HG02763 (cell line): ENCODE results near the gene ARGLU1.

Experiments used
- ATAC-seq: cut with Tn5 transposase; IDR thresholded peaks from one replicate; pipeline ENCODE4 v1.9.1; 2021; ENCODE audit warnings: mild to moderate bottlenecking, moderate library complexity; ENCODE audit not compliant: unreplicated experiment

Gene ARGLU1

DNA sequence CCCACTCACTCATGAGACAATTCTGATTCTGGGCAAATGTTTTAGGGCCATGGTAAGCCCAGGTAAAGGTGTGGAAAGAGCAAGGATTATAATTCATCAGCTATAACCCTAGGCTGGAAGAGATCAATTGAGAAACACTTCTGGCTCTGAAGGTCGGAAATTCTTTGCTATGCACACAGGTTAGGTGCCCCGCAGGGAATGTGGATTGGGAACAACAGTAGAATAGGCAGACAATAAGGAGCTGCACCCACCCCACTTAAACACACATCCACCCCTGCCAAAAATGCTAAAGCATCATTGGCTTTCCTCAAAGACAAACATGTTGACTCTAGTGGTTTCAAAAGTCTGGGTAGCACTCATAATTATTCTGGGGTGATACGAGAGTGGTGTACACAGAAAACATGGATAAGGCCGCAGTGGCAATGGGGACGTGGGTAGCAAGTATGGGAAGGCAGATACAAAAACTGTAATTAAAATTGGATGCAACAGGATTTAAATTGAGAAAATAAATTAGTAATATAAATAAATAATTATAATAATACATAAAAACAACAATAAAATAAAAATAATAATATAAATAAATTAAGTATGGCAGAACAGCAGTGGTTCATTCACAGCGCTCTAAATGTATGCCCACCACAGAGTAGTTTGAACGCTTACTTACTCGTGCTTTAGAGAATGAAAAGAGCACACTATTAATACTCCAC, 41.0 kb downstream of the ARGLU1 start:
- ATAC-seq = no peak

DNA sequence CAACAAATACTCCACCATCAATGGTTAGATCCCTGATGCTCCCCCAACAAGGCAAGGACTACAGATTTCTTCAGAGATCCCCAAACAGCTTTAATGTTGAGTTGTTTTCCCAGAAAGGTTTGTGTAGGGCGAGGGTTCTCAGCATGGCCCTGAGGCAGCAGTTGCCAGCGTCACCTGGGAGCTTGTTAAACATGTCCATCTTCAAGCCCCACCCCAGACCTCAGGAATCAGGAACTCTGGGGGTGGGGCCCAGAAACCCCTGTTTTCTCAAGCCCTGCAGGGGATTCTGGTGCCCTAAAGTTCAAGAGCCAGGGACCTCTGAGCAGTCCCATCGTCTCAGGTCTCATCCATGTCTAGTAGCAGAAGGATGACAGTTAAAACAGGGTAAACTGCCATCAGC, 42.1 kb downstream of the ARGLU1 start:
- no peak for ATAC-seq

DNA sequence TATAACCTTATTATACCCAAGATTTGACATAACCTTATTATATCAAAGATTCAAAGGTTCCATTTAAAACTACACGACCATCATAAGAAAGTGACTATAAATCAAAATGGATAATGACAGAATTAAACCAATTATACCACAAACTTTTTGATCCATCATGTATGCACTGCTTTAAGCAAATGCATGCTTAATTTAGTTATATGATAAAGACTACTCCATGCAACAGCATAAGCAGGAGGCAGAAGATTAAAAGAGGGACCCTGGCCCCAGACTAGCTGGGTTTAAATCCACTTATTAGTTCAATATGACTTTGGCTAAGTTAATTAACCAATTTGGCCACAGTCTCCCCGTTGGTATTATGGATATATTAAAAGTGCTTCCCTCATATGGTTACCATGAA, 43.8 kb downstream of the ARGLU1 start:
- no peak for ATAC-seq

DNA sequence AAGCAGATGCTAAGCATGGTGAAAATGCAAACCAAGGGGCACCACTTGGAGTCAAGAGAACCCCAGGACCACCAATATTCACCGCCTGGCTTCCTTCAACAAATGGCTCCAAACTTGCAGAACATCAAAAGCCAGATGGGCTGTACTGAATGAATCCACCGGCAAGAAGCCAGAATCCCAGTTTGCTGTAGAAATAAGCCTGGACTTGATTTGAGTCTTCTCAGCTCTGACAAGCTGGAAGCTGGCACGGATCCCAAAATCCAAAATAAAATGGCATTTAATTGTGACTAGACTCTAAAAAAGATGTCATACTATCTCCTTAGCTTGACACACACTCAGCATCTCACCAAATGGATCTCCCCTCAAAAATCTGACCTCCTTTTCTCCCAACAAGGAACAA, 44.4 kb downstream of the ARGLU1 start:
- no peak for ATAC-seq

DNA sequence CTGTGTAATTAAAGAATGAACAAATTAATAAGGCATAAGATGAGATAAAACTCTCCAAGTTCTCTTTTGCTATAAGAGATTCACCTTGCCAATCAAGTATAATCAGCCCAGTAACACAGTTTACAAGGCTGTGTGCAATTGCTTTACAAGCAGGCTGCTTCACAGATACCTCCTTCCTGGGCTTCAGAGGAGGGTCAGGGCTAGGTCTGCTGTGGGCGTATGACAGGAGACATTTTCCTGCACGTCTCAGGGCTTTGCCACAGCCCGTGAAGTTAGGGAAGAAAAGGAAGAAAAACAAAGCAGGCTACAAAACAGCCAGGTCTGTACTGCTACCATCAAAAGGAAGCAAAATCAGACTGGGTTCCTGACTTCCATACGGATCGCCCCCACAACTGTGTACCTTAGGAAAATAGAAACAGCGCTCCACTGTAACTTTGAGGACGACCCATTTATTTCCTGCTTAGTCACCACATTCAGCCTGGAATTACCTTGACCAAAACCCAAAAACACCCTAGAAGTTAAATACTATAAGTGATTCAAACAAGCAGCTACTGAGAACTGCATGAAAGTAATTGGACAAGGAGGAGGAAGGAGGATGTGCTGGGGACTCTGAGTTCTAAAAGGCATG, 44.9 kb downstream of the ARGLU1 start:
- no peak for ATAC-seq

DNA sequence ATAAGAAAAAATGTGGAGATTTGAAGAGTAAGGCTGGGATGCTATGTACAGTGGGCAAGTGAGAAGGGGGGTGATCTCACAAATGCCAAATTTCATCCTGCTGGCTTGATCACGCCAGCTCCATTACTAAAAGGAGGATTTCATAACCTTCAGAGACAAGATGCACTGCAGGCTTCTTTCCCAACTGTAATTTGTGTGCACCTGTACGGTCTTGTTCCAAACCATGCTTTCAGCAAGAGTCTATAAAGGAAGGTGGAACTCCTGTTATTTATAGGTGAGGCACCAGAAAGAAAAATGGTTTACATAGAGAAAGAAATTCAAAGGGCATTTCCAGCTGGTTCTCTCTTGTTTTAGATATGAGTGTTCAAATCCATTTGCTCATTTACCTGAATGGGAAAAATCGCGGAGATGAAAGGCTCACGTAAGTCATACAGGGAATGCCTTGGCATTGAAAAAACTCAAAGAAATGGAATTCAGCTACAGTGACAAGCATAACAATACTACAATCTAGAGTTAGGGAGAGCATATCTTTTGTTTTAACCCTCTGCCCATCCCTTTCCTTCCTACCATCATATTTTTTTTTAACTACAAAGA, 45.7 kb downstream of the ARGLU1 start:
- ATAC-seq = no peak

DNA sequence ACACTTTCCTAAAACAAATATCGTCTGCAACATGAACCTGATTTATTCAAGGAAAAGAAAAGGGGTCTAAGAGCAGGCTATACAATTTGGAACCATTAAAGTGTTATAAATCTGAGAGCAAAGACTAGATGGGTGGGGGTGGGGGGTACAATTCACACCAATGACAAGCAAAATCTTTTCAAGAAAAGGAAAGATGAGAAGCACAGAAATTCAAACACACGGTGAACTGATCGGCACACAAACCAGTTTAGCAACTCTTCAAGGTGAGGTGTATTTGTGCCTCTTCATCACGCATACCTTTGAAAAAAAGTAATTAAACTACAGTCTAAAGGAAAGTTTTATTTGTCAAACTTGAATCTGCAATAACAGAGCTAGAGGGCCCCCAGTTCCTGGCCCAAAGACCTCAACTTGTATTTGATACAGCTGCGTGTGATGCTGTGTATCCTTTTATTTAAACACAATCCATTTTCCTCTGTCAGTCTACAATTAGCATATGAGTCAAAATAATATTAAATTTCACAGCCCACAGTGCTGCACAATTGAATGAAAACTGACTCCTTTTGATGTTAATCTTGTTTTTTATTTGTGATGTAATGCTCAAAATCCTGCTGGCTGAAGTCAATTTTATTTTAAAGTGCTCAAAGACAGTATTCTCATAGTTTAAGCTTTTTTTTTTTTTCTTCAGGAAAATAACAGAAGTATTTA, 46.7 kb downstream of the ARGLU1 start:
- ATAC-seq = no peak

DNA sequence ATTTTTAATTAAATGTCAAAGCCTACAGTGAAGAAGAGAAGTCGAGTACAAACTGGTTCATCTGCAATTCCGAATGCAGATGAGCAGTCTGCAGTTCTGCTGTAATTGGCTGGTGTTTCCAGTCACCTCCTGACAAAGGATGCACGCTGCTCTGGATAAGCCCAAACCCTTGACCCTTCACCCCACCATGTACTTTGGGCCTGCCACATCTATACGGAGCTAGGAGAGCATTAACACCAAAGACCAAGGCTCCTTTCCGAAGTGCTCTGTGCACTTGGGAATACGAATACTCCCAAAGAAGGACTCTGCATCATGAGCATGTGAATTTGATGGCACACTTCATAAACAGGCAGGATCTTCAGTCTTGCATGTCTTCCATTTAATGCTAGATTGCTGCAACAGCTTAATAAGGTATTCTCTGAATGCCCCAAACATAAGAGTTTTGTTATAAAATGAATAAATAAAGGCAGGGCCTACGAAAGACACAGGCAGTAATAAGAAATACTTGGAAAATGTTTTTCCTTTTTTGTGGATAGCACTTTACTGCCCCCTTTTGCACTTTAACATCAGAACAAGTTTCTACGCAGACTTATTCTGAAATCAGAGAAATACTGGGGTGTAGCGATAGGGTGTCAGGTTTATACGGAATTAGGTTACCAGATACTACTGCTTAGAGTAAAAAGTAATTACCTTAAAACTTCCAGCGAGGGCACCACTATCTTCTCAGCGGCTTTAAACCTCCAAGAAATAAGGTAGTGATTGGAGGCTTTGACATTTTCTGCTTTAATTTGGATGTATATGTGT, 47.5 kb downstream of the ARGLU1 start:
- ATAC-seq = no peak

DNA sequence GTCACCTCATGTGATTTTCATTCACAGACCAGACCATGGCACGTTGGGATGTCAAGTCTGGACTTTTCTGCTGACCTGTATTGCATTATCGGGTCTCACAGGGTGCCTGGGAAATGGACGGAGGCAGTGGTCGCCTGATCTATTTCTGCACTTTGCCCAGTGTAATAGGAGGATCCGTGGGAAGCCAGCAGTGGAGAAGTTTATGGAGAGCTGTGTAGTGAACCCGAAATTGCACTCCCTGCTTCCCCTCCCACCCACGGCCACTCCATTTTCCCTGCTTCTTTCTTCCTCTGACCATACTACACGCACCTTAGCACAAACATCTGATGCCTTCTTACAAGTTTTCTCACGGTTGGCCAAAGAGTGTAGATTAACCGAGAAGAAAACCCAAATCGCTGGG, 49.4 kb downstream of the ARGLU1 start:
- ATAC-seq = no peak

DNA sequence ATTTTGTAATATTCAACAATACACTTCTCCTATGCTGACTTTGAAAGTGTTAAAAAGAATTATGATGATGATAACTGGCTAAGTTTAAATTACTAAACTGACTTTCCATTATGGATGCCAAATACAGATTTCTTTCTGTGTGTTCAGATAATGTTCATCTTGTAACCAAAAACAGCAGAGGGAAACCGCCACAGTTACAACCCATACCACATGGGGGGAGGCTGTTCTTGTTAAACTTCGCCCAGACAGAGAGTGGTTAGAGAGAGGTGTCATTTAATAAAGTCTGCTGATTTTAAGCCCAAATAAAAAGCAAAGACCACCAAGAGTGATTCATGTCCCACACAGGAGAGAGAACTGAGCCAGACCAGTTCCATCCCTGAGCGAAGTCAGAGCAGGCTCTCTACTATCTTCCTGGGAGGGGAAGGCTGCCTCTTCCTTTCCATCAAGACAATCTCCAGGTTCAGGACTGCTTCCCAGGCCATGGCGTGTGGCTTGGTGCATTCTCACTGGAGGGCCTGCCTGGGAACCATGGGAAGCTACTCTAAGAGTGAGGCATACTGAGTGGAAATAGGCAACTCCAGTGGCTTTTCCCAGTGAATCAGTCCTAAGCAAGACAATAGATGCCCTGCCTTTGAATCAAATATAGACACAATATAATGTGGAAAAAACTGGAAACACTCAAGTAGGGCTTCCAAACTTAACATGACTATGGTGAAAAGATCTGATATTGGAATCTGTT, 50.7 kb downstream of the ARGLU1 start:
- ATAC-seq = no peak

DNA sequence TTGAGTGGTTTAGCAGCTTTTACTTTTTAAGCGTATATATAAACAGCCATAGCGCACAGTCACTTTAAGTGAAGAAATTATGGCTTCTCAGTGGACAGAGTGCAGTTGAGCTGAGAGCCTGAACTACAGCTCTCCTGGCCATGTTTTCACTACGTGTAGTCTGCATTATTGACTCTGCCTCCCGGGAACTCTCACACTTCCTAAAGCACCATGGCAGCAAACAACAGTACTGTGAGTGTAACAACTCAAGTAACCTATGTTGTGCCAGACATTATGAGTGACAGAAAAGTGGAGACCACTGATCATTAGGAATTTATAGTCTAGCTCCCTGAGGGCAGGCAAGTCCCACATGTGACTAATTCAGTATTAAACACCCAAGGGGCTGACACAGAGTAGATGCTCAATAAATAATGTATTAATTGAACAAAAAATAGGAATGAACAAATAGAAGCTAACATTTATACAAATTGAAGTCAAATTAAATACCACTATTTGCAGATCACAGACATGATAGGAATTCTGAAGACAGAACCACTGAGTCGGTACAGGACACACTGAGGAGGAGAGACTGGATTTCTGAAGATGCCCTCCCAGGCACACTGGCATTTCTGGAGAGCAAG, 52.2 kb downstream of the ARGLU1 start:
- no peak for ATAC-seq

DNA sequence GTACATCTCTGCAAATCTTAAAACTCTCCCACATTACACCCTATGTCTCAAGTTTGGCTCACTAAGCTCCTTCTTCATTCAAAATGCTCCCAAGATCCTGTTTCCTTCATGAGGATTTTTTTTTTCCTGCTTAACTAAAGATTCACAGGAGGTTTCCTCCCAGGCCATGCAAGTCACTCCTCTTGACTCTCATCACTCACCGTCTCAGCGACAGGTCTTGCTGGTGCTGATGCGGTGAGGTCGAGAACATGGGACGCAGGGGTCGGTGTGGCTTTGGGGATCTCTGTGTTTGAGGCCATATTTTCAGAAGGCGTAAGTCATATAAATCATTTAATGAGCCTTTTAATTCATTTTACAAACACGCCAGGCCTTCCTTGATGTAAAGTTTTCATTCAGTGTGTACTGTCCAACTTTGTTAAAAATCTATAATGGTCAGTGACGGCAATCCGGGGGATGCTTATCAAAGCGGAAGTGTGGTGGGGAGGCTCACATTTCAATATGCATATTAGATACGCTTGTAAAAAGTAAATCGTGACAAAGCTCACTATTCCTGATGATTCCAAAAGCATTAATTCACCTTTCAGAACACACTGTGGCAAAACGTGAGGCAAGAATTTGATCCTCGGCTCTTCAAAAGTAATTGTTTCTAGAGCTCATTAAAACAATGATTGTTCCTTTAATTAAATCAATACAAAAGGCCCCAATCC, 52.9 kb downstream of the ARGLU1 start:
- no peak for ATAC-seq

DNA sequence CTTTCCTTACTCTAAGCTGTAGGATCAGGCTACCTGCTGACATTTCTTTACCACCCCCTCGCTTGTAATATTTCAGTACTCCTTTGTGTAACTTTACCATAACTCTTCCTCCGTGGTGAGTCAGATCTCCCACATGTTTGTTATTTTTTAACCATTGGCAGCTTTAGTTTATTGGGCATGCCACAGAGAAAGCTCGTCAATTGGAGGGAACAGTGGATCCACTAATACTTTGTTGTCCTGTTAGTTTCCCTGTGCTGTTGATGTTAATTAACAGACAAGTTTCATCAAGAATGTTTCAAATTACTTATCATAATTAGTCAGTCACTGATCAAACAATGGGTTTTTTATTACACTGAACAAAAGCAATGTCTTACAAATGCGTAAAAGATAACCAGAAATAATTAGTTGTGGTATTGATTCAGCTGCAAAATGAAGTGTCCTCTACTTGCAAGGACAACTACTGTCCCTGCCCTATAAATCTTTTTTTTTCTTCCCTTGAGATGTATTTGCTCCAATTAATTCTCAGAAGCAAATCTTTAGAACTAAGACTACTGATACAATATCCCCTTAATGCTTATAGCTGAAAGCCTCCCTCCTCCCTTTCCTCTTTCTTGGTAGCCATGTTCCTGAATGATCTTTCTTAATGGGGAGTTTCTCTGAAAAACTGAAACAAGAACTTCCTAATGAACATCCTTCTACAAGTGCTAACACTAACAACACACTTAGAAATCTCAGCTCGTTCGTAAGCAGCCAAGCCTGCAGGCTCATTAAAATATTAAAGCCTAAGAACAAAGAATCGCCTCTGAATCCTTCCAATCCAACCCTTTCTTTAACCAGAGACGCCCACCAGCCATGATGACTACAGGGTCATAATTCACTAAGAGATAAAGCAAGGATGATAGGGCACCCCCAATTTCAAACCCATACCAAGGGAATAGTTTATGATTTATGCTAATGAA, 54.6 kb downstream of the ARGLU1 start:
- ATAC-seq = no peak

DNA sequence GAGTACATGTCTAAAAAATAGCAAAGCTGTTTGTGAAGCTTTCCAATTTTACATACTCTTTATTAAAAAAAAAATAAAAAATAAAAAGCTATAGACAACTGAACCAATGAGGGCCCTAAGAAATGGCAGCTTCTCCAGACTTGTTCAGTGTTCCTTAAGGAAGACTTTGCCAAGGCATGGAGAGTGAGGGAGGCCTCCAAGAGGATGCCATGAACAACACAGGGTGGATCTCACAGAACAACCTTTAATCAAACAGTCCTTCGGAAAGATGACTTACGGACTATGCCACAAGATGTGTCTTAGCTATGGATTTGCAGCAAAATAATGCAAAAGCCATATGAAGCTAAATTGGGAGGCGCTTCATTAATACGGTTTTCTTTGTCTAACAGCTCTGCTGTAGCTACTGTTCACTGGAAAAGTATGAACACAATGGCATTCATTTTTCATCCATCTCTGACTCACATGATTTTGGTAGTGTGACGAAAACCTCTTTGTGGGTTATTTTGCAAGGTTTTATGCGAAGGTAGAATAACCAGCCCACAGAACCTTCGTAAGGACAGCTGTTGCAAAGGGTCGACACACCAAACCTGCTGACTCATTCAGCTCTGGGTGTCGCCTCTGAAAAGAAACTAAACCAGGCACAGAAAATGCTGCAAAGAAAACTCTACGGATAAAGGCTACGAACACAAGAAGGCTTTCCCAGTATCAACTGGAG, 60.2 kb downstream of the ARGLU1 start:
- peak; percentile 73 for ATAC-seq

DNA sequence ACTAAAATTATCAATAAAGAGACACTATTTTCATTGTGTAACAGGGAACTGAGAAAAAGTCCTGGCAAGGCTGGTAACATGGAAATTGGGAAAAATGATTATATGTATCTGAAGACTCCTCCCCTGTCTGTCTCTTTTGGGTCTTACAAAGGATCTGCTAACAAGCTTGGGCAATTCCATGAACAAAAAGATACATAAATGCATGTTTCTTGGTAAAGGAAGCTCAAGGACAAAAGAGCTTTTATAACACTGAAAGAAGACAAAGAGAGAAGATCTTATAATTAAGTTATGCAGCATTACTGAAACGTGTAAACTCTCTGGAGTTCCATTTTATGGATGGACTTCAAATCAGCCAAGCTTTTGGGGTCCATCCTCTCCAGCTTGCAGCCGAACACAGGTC, 61.7 kb downstream of the ARGLU1 start:
- no peak for ATAC-seq

DNA sequence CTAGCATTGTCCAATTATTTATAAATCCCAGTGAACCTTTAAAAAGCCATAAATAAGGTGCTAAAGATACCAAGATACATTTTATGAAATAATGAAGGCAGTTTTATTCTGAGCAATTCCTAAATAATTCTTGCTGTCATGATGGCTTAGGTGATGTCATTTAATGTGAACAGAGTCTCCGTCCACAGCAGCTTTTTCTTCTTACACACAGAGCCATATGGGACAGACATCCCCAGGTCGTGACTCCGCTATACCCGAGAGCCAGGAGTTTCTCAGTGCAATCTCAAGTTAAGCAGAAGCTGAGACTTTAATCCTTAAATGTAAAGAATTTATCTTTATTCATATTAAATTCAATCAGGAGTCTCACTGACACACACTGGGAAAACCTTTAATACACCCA, 62.2 kb downstream of the ARGLU1 start:
- no peak for ATAC-seq

DNA sequence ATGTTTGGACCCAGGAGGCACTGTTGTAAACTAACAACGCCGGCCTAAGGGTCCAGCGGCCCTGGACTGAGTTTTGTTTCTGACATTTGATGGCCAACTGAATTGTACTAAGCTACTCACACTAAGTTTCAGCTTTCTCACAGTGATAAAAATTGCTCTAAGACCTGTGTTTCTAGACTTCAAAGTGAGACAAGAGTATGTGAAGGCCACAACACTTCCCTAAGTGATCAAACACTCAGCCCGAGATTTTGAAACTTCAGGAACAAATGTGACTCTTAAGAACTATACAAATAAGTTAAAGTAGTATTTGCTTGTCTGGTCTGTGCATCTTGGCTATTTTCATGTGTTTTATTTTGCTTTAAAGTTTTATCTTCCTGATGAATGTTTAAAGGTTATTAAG, 62.6 kb downstream of the ARGLU1 start:
- ATAC-seq = no peak
